ENCODE data around the gene SLC5A11.

DNA sequence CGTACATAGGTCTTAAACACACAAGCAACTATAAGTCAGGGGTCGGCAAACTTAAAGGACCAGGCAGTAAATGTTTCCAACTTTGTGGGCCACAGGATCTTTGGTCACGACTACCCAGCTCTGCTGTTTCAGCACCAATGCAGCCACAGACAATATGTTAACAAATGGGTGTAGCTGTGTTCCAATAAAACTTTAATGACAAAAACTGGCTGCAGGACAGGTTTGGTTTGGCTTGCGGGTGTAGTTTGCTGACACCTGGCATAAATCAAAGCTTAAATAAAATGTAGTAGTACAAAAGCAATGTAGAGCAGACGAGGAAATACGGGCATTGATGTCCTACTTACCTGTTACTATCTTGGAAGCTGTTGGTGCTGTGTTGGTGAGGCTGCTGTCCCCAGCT, 84.7 kb downstream of the SLC5A11 start:
- TF ChIP-seq EZH2 (IDR thresholded peaks at IDR 0.05; ENCODE audit: borderline replicate concordance, insufficient read depth, low read depth, low read length, poor library complexity, severe bottlenecking), result no peak
- TF ChIP-seq, protein P1, sequence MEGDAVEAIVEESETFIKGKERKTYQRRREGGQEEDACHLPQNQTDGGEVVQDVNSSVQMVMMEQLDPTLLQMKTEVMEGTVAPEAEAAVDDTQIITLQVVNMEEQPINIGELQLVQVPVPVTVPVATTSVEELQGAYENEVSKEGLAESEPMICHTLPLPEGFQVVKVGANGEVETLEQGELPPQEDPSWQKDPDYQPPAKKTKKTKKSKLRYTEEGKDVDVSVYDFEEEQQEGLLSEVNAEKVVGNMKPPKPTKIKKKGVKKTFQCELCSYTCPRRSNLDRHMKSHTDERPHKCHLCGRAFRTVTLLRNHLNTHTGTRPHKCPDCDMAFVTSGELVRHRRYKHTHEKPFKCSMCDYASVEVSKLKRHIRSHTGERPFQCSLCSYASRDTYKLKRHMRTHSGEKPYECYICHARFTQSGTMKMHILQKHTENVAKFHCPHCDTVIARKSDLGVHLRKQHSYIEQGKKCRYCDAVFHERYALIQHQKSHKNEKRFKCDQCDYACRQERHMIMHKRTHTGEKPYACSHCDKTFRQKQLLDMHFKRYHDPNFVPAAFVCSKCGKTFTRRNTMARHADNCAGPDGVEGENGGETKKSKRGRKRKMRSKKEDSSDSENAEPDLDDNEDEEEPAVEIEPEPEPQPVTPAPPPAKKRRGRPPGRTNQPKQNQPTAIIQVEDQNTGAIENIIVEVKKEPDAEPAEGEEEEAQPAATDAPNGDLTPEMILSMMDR (IDR thresholded peaks at IDR 0.05), result no peak

All from B cell (primary cell).